Measurements from ENCODE around the gene CFAP57. TPM values are rescaled to one million over a fixed set of nuclear protein-coding genes. Genes with fewer than 3 reads are reported as not detected.

Gene CFAP57
- total and polyA plus RNA-seq, 2 of the 13 experiments (the other 11 are each of a cell fraction or from before 2014, with no cell fraction given): 0.01 TPM; not detected in 1

DNA sequence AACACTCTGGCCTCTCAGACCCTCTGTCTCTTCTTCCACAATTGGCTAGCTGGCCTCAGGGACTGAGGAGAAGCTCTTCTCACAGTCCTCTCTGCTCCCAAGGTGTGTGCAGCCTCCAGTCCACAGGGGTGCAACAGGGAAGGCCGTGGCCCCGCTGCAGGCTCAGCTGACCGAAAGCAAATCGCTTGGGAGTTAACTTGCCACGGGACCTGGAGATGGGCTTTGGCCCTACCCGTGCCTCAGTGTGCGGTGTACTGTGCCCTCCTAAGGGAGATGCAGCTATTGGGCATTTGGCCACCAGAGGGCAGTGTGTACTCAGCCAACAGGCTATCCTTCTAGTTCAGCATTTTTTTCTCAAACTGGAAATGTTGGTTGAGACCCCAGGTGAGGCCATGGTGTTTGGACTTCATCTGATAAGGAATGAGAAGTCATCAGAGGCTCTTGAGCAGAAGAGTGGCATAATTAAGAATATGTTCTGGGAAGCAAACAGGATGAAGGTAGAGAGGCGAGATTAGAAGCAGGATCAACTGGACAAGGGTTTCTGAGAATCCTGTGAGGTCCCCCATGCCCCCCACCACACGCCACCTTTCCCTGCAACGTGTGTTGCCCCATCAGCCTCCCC lies 55.1 kb downstream of the CFAP57 start (continued):
- 0 out of 2 replicates have a peak, but pooled peaks have one; percentile 36 for TF ChIP-seq SMAD3 (CRISPR knock-in tag; IDR thresholded peaks at IDR 0.05)
- peak; percentile 96 for TF ChIP-seq SMC3 (IDR thresholded peaks at IDR 0.05; ENCODE audit: low read length)
- TF ChIP-seq, protein P1, sequence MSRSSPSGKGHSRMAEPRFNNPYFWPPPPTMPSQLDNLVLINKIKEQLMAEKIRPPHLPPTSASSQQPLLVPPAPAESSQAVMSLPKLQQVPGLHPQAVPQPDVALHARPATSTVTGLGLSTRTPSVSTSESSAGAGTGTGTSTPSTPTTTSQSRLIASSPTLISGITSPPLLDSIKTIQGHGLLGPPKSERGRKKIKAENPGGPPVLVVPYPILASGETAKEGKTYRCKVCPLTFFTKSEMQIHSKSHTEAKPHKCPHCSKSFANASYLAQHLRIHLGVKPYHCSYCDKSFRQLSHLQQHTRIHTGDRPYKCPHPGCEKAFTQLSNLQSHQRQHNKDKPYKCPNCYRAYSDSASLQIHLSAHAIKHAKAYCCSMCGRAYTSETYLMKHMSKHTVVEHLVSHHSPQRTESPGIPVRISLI (CRISPR knock-in tag; IDR thresholded peaks at IDR 0.05; ENCODE audit: borderline replicate concordance): peak; percentile 80; the same call in 1 of the 2 replicates
- no peak for TF ChIP-seq ZNF652 (CRISPR knock-in tag; IDR thresholded peaks at IDR 0.05; ENCODE audit: borderline replicate concordance, low read depth)
- 0 out of 2 replicates have a peak, but pooled peaks have one; percentile 18 for TF ChIP-seq MED1 (CRISPR knock-in tag; IDR thresholded peaks at IDR 0.05)
- TF ChIP-seq, protein P2, sequence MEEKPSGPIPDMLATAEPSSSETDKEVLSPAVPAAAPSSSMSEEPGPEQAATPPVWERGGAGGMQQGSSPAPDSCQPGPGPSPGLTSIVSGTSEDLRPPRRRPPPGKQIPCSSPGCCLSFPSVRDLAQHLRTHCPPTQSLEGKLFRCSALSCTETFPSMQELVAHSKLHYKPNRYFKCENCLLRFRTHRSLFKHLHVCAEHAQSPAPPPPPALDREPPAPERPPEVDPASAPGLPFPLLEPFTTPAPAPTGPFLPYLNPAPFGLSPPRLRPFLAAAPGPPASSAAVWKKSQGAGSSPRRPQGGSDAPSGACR (CRISPR knock-in tag; IDR thresholded peaks at IDR 0.05): no peak
- peak; percentile 37; the same call in 1 of the 2 replicates for TF ChIP-seq KDM5B (CRISPR knock-in tag; IDR thresholded peaks at IDR 0.05; ENCODE audit: borderline replicate concordance)
- TF ChIP-seq FOSL2 (CRISPR knock-in tag; IDR thresholded peaks at IDR 0.05): 0 out of 2 replicates have a peak, but pooled peaks have one; percentile 16
- TF ChIP-seq MAFF (IDR thresholded peaks at IDR 0.05; ENCODE audit: low read depth, low read length): peak; percentile 67
- no peak for TF ChIP-seq SCMH1 (CRISPR knock-in tag; IDR thresholded peaks at IDR 0.05; ENCODE audit: borderline replicate concordance)
- peak; percentile 18 for TF ChIP-seq TEAD3 (CRISPR knock-in tag; optimal IDR thresholded peaks at IDR 0.05; ENCODE audit: borderline replicate concordance)
- TF ChIP-seq, protein P3, sequence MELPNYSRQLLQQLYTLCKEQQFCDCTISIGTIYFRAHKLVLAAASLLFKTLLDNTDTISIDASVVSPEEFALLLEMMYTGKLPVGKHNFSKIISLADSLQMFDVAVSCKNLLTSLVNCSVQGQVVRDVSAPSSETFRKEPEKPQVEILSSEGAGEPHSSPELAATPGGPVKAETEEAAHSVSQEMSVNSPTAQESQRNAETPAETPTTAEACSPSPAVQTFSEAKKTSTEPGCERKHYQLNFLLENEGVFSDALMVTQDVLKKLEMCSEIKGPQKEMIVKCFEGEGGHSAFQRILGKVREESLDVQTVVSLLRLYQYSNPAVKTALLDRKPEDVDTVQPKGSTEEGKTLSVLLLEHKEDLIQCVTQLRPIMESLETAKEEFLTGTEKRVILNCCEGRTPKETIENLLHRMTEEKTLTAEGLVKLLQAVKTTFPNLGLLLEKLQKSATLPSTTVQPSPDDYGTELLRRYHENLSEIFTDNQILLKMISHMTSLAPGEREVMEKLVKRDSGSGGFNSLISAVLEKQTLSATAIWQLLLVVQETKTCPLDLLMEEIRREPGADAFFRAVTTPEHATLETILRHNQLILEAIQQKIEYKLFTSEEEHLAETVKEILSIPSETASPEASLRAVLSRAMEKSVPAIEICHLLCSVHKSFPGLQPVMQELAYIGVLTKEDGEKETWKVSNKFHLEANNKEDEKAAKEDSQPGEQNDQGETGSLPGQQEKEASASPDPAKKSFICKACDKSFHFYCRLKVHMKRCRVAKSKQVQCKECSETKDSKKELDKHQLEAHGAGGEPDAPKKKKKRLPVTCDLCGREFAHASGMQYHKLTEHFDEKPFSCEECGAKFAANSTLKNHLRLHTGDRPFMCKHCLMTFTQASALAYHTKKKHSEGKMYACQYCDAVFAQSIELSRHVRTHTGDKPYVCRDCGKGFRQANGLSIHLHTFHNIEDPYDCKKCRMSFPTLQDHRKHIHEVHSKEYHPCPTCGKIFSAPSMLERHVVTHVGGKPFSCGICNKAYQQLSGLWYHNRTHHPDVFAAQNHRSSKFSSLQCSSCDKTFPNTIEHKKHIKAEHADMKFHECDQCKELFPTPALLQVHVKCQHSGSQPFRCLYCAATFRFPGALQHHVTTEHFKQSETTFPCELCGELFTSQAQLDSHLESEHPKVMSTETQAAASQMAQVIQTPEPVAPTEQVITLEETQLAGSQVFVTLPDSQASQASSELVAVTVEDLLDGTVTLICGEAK (IDR thresholded peaks at IDR 0.05): no peak
- TF ChIP-seq, protein P3 (CRISPR knock-in tag; IDR thresholded peaks at IDR 0.05): no peak
- TF ChIP-seq STAG1 (CRISPR knock-in tag; IDR thresholded peaks at IDR 0.05): peak; percentile 98
- peak; percentile 48 to 53; a peak in 2 of 4 replicates for TF ChIP-seq MAFK (conservative IDR thresholded peaks at IDR 0.05 in 1 of 2, IDR thresholded peaks at IDR 0.05 in 1 of 2; ENCODE audit: low read length in 2 of 2)
- 0 out of 2 replicates have a peak, but pooled peaks have one; percentile 42 for TF ChIP-seq ZNF224 (CRISPR knock-in tag; IDR thresholded peaks at IDR 0.05)
